HepG2 (cell line): ENCODE measurements around the gene GAPT. TPM values are rescaled to one million over a fixed set of nuclear protein-coding genes. Genes with fewer than 3 reads are reported as not detected.

ENCODE experiments used
- SNAI1 ChIP-seq: sonication (generic); formaldehyde crosslinking; IDR thresholded peaks from 2 replicates; pipeline ENCODE4 v1.5.0; 2020; ENCODE audit warnings: mild to moderate bottlenecking, missing genetic modification reagents, borderline replicate concordance
- ZFY ChIP-seq: sonication (generic); formaldehyde crosslinking; IDR thresholded peaks from 2 replicates; pipeline ENCODE4 v1.4.0; 2020; ENCODE audit warnings: missing genetic modification reagents
- ZNF572 ChIP-seq: sonication (generic); formaldehyde crosslinking; IDR thresholded peaks from 2 replicates; pipeline ENCODE4 v1.5.1; 2020; ENCODE audit warnings: mild to moderate bottlenecking, missing genetic modification reagents
- polyA plus RNA-seq, 8 experiments: library from polyadenylated mRNA; depleted of rRNA in 3 of 8; stranded (reverse) in 7 of 8; unstranded in 1 of 8; fragments of >200 nt; fragmentation: Illumina TruSeq in 4 of 8; extraction: Trizol in 4 of 8; gene quantifications; 2 replicates each; pipeline versions ENCODE4 v1.2.1 to v1.2.3, GENCODE V29; 2011 to 2016; ENCODE audit warnings: low read depth in 4 of 8, missing spikeins in 1 of 8, mixed read lengths in 1 of 8; ENCODE audit not compliant: insufficient read depth in 1 of 8
- total RNA-seq, 5 experiments: library from RNA; depleted of rRNA; stranded (reverse); fragments of >200 nt; fragmentation: Illumina TruSeq; extraction: Trizol; gene quantifications; 2 replicates each; pipeline ENCODE4 v1.2.3, GENCODE V29; 2016; ENCODE audit warnings: low read depth in 1 of 5
- TF ChIP-seq, protein P1 (sequence below), 2 experiments: fragments of 450-650 bp in 1 of 2; sonication (generic) in 1 of 2; formaldehyde crosslinking in 1 of 2; IDR thresholded peaks; 2 replicates each; pipeline versions ENCODE4 v1.6.1 to v1.8.0; 2016 to 2022; ENCODE audit warnings: antibody characterized with exemption in 1 of 2, mild to moderate bottlenecking in 1 of 2, missing genetic modification reagents in 1 of 2
- TF ChIP-seq, protein P2 (sequence below): sonication (generic); formaldehyde crosslinking; conservative IDR thresholded peaks from 2 replicates; pipeline ENCODE4 v1.4.0; 2020; ENCODE audit warnings: mild to moderate bottlenecking, missing genetic modification reagents, moderate library complexity
- TF ChIP-seq, protein P3 (sequence below): fragments of 450-650 bp; IDR thresholded peaks from 2 replicates; pipeline ENCODE4 v1.6.1; 2017

GAPT gene
- total and polyA plus RNA-seq, 2 of the 13 experiments (the other 11 are each of a cell fraction or from before 2014, with no cell fraction given): not detected

DNA sequence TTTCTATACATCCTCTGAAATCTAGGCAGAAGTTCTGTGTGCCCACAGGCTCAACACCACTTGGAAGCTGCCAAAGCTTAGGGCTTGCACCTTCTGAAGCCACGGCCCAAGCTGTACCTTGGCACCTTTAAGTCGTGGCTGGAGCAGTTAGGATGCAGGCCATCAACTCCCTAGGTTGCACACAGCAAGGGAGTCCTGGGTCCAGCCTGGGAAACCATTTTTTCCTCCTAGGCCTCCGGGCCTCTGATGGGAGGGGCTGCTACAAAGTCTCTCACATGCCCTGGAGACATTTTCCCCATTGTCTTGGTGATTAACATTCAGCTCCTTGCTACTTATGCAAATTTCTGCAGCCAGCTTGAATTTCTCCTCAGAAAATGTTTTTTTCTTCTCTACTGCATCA is 15.8 kb upstream of the GAPT start (continued):
- TF ChIP-seq ZNF572 (CRISPR knock-in tag) (no peak), ZFY (CRISPR knock-in tag) (no peak), SNAI1 (CRISPR knock-in tag) (no peak)
- TF ChIP-seq, protein P1, sequence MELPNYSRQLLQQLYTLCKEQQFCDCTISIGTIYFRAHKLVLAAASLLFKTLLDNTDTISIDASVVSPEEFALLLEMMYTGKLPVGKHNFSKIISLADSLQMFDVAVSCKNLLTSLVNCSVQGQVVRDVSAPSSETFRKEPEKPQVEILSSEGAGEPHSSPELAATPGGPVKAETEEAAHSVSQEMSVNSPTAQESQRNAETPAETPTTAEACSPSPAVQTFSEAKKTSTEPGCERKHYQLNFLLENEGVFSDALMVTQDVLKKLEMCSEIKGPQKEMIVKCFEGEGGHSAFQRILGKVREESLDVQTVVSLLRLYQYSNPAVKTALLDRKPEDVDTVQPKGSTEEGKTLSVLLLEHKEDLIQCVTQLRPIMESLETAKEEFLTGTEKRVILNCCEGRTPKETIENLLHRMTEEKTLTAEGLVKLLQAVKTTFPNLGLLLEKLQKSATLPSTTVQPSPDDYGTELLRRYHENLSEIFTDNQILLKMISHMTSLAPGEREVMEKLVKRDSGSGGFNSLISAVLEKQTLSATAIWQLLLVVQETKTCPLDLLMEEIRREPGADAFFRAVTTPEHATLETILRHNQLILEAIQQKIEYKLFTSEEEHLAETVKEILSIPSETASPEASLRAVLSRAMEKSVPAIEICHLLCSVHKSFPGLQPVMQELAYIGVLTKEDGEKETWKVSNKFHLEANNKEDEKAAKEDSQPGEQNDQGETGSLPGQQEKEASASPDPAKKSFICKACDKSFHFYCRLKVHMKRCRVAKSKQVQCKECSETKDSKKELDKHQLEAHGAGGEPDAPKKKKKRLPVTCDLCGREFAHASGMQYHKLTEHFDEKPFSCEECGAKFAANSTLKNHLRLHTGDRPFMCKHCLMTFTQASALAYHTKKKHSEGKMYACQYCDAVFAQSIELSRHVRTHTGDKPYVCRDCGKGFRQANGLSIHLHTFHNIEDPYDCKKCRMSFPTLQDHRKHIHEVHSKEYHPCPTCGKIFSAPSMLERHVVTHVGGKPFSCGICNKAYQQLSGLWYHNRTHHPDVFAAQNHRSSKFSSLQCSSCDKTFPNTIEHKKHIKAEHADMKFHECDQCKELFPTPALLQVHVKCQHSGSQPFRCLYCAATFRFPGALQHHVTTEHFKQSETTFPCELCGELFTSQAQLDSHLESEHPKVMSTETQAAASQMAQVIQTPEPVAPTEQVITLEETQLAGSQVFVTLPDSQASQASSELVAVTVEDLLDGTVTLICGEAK (IDR thresholded peaks at IDR 0.05): no peak
- TF ChIP-seq, protein P1 (CRISPR knock-in tag; IDR thresholded peaks at IDR 0.05): no peak
- TF ChIP-seq, protein P2, sequence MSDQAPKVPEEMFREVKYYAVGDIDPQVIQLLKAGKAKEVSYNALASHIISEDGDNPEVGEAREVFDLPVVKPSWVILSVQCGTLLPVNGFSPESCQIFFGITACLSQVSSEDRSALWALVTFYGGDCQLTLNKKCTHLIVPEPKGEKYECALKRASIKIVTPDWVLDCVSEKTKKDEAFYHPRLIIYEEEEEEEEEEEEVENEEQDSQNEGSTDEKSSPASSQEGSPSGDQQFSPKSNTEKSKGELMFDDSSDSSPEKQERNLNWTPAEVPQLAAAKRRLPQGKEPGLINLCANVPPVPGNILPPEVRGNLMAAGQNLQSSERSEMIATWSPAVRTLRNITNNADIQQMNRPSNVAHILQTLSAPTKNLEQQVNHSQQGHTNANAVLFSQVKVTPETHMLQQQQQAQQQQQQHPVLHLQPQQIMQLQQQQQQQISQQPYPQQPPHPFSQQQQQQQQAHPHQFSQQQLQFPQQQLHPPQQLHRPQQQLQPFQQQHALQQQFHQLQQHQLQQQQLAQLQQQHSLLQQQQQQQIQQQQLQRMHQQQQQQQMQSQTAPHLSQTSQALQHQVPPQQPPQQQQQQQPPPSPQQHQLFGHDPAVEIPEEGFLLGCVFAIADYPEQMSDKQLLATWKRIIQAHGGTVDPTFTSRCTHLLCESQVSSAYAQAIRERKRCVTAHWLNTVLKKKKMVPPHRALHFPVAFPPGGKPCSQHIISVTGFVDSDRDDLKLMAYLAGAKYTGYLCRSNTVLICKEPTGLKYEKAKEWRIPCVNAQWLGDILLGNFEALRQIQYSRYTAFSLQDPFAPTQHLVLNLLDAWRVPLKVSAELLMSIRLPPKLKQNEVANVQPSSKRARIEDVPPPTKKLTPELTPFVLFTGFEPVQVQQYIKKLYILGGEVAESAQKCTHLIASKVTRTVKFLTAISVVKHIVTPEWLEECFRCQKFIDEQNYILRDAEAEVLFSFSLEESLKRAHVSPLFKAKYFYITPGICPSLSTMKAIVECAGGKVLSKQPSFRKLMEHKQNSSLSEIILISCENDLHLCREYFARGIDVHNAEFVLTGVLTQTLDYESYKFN (CRISPR knock-in tag): no peak
- TF ChIP-seq, protein P3, sequence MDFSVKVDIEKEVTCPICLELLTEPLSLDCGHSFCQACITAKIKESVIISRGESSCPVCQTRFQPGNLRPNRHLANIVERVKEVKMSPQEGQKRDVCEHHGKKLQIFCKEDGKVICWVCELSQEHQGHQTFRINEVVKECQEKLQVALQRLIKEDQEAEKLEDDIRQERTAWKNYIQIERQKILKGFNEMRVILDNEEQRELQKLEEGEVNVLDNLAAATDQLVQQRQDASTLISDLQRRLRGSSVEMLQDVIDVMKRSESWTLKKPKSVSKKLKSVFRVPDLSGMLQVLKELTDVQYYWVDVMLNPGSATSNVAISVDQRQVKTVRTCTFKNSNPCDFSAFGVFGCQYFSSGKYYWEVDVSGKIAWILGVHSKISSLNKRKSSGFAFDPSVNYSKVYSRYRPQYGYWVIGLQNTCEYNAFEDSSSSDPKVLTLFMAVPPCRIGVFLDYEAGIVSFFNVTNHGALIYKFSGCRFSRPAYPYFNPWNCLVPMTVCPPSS: no peak
